Breast epithelium (tissue), 4 donors: ENCODE measurements around the gene ABHD16B. TPM values are rescaled to one million over a fixed set of nuclear protein-coding genes. Genes with fewer than 3 reads are reported as not detected.
"Not testable (repeated sequence)": the region's sequence is repeated elsewhere in the genome, so short reads cannot be mapped to it uniquely, and the experiment has no call there.

Source experiments
- DNase-seq, 2 donors: peaks; one replicate each; pipeline ENCODE4 v3.0.0-alpha.2; 2019; ENCODE audit warnings: low spot score in 2 of 2
- H3K27ac ChIP-seq, 2 donors: fragments of 200-600 bp; sonication (generic) in 1 of 2; one replicate each; pipeline ENCODE4 v1.5.1; 2016 to 2019; ENCODE audit warnings: mild to moderate bottlenecking in 1 of 2
- H3K27me3 ChIP-seq, 2 donors: fragments of 200-600 bp; sonication (generic) in 1 of 2; one replicate each; pipeline versions ENCODE4 v1.5.1 to v1.6.0; 2017 to 2019; ENCODE audit warnings: control low read depth in 1 of 2, mild to moderate bottlenecking in 1 of 2
- H3K36me3 ChIP-seq: fragments of 200-600 bp; one replicate; pipeline ENCODE4 v1.5.1; 2019
- H3K4me1 ChIP-seq, 2 donors: fragments of 200-600 bp; sonication (generic); one replicate each; pipeline ENCODE4 v1.5.1; 2016 to 2019; ENCODE audit warnings: control low read depth in 1 of 2
- H3K4me3 ChIP-seq, 3 donors: fragments of 200-600 bp; sonication (generic); 1 replicate in 2 of 3; 2 replicates in 1 of 3; pipeline ENCODE4 v1.5.1; 2016 to 2019; ENCODE audit warnings: mild to moderate bottlenecking in 3 of 3, moderate library complexity in 2 of 3
- H3K9me3 ChIP-seq, 2 donors: fragments of 200-600 bp; sonication (generic) in 1 of 2; one replicate each; pipeline ENCODE4 v1.5.1; 2016 to 2019; ENCODE audit warnings: control low read depth in 1 of 2
- POLR2A ChIP-seq: fragments of 450-650 bp; IDR thresholded peaks from one replicate; pipeline ENCODE4 v1.6.1; 2016; ENCODE audit warnings: antibody characterized with exemption, mild to moderate bottlenecking, moderate library complexity
- POLR2AphosphoS5 ChIP-seq, 3 donors: sonication (generic); formaldehyde crosslinking; IDR thresholded peaks; one replicate each; pipeline ENCODE4 v1.6.1; 2017; ENCODE audit warnings: antibody characterized with exemption in 3 of 3
- intact Hi-C: fragments of 100-400 bp; cut with DNase I; formaldehyde crosslinking; loops from one replicate; pipeline ENCODE4 v1.15.1; 2023; ENCODE audit warnings: low total_unique reads
- total RNA-seq, 3 donors: library from RNA; depleted of rRNA; stranded (reverse); fragments of >200 nt; gene quantifications; one replicate each; pipeline ENCODE4 v1.1.0, GENCODE V29; 2016
- TF ChIP-seq, protein P1 (sequence below), 3 donors: fragments of 450-650 bp; IDR thresholded peaks; one replicate each; pipeline ENCODE4 v1.5.1; 2016 to 2017; ENCODE audit warnings: antibody characterized with exemption in 3 of 3, mild to moderate bottlenecking in 3 of 3, moderate library complexity in 3 of 3

Gene ABHD16B
- total RNA-seq, 3 donors from 2014 or later: not detected

DNA sequence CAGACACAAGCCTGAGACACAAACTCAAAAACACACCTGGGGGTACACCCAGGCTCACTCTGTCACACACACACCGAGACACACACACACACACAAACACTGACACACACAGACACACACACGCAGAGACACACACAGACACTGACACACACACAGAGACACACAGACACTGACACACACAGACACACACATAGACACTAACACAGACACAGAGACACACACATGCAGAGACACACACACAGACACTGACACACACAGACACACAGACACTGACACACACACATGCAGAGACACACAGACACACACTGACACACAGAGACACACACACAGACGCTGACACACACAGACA lies 14.4 kb upstream of the ABHD16B start:
- H3K4me1 ChIP-seq: peaks cover 0 to 3% of the 10 kb centered on the region in 2 donors
- intact Hi-C loops: no loop called here

DNA sequence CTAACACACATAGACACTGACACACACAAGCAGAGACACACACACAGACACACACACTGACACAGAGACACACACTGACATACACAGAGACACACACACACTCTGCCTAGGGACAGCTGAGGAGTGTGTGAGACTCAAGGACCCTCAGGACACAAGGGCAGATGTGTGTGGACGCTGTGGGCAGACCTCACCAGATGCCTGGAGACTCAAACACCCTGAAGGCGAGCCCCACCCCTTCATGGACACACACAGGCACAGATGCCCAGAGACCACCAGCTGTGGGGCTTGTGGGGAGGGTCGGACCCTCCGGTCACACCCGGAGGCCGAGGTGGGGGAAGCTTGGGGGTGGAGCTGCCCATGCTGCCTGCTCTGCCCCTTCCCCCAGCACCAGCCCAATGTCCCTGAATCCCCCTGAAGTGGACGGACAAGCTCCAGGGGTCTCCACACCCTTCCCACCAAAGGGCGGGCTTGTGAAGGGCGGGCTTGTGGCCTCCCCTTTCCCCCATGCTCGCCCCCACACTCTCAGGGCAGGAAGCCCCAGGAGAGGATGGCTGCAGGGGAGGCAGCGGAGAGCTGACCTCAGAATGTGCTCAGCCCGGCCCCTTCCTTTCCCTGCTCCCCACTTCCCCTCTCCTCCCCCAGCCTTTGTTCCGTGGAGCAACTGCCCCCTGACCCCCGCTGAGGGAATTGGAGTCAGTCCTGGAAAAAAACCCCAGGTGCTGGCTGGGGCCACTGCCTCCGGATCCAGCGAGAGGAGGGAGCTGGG lies 13.9 kb upstream of the ABHD16B start:
- peaks cover 0 to 3% of the 10 kb centered on the region in 2 donors for H3K4me1 ChIP-seq
- peak overlapping the region in 1 of 3 donors; percentile 28 for H3K4me3 ChIP-seq
- H3K9me3 ChIP-seq: no peaks in the 10 kb centered on the region
- no peak for DNase-seq
- H3K36me3 ChIP-seq: no peaks in the 10 kb centered on the region
- H3K27me3 ChIP-seq: no peaks in the 10 kb centered on the region
- H3K27ac ChIP-seq: peak overlapping the region; percentile 22 to 88
- TF ChIP-seq POLR2A (no peak), POLR2AphosphoS5 (IDR thresholded peaks at IDR 0.05) (no peak)
- TF ChIP-seq, protein P1, sequence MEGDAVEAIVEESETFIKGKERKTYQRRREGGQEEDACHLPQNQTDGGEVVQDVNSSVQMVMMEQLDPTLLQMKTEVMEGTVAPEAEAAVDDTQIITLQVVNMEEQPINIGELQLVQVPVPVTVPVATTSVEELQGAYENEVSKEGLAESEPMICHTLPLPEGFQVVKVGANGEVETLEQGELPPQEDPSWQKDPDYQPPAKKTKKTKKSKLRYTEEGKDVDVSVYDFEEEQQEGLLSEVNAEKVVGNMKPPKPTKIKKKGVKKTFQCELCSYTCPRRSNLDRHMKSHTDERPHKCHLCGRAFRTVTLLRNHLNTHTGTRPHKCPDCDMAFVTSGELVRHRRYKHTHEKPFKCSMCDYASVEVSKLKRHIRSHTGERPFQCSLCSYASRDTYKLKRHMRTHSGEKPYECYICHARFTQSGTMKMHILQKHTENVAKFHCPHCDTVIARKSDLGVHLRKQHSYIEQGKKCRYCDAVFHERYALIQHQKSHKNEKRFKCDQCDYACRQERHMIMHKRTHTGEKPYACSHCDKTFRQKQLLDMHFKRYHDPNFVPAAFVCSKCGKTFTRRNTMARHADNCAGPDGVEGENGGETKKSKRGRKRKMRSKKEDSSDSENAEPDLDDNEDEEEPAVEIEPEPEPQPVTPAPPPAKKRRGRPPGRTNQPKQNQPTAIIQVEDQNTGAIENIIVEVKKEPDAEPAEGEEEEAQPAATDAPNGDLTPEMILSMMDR (IDR thresholded peaks at IDR 0.05): no peak
- intact Hi-C loops: no loop called here

More for the DNA sequence above, 14.4 kb upstream of the ABHD16B start:
- DNase-seq: no peak
- peak overlapping the region in 1 of 2 donors; percentile 88 for H3K27ac ChIP-seq
- no peaks in the 10 kb centered on the region for H3K27me3 ChIP-seq
- H3K4me3 ChIP-seq: no peak overlapping the region
- TF ChIP-seq, protein P1 (IDR thresholded peaks at IDR 0.05): no peak
- TF ChIP-seq POLR2AphosphoS5 (IDR thresholded peaks at IDR 0.05) (no peak), POLR2A (no peak)
- H3K36me3 ChIP-seq: no peaks in the 10 kb centered on the region
- H3K9me3 ChIP-seq: no peaks in the 10 kb centered on the region

DNA sequence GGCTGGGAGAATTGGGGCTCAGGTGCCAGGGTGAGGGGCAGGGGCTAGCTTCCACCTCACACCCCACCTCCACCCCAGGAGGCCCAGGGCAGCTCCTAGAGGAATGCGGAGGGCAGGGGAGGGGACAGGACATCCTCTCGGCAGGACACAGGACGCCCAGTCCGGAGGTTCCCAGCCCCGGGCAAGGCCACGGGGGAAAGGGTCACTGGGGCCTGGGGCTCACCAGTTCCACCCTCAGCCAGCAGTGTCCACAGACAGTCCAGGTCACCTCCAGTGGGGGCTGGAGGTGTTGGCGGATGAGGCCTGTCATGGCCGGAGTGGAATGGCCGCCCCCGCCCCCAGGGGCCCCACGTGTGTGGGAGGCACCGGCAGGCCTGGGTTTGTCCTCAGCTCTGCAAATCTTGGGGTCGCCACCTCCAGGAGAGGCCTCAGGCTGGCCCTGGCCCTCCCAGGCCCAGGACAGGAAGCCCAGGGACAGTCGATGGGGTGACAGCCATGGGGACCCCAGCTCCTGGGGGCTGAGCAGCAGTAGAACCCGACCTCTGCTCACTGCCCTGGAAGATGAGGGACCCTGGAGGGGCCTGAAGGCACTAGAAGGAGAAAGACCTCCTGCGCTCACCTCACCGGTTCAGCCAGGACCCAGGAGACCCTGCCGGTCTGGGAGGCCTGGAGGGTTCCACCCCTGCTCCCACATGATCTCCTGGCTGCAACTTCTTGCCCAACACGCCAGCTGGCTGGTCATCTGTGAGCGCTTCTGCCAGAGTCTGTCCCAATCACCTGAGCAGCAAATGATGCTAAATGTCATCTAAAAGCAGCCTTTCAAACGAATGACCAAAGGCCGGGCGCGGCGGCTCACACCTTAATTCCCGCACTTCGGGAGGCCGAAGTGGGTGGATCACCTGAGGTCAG lies 13.0 kb upstream of the ABHD16B start:
- Histone ChIP-seq H3K36me3 (no peaks in the 10 kb centered on the region), H3K4me1 (peaks cover 0 to 3% of the 10 kb centered on the region in 2 donors), H3K27me3 (no peaks in the 10 kb centered on the region), H3K27ac (peak overlapping the region; percentile 22 to 88), H3K9me3 (no peaks in the 10 kb centered on the region), H3K4me3 (no peak overlapping the region)
- intact Hi-C loops: no loop called here
- DNase-seq: no peak
- TF ChIP-seq POLR2A (no peak), POLR2AphosphoS5 (IDR thresholded peaks at IDR 0.05) (no peak)
- TF ChIP-seq, protein P1 (IDR thresholded peaks at IDR 0.05): no peak

DNA sequence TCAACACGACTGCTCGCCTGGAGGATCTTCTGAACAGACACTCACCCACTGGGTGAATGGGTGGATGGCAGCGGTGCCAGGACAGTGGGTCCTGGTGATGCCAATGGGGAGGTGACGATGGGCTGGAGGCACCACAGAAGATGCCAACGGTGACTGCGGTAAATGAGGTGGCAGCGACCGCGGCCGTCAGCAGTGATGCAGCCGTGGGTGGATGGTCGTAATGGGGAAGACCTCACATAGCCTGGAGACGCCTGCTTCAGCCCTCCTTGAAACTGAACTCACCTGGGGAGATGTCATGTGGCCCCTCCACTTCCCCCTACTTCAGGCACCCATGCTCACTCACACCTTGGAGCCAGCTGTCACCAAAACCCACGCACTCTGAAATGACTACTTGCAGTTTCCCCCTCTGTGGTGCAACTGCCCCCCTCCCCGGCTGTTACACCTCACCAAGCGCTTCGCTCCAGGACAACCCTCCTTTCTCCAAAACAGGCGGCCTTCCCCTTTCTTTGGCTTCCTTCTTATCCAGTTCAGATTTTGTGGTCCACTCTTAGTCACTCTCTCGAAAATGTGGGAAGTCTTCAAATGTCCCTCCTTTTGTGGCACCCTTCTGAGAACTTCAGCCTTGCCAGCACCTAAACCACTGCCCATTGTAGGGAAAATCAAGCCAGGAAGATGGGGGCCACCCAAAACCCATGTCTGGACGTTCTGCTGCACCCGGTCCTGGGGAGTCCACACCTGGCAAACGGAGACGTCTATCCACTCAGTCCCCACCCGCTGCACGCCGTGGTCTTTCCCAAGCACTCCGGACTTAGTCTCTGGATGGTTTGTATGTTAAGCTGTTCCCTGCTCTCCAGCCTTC lies 10.4 kb upstream of the ABHD16B start:
- TF ChIP-seq POLR2AphosphoS5 (IDR thresholded peaks at IDR 0.05) (no peak), POLR2A (no peak)
- TF ChIP-seq, protein P1 (IDR thresholded peaks at IDR 0.05): no peak
- Histone ChIP-seq H3K9me3 (no peaks in the 10 kb centered on the region), H3K4me3 (no peak overlapping the region), H3K27me3 (no peaks in the 10 kb centered on the region), H3K27ac (no peak overlapping the region), H3K4me1 (peaks cover 17 to 21% of the 10 kb centered on the region in 2 donors), H3K36me3 (no peaks in the 10 kb centered on the region)
- no peak for DNase-seq
- intact Hi-C loops: no loop called here

DNA sequence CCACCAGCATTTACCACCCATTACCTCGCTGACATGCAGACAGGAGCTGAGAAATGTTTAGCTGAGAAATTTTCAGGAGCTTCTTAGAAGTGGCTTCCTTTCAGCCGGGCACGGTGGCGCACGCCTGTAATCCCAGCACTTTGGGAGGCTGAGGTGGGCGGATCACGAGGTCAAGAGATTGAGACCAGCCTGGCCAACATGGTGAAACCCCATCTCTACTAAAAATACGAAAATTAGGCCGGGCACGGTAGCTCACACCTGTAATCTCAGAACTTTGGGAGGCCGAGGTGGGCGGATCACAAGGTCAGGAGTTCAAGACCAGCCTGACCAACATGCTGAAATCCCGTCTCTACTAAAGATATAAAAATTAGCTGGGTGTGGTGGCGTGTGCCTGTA lies 9.8 kb upstream of the ABHD16B start:
- H3K4me3 ChIP-seq, H3K36me3 ChIP-seq, DNase-seq, H3K9me3 ChIP-seq, intact Hi-C loops, H3K27me3 ChIP-seq, H3K27ac ChIP-seq: not testable (repeated sequence)
- peaks cover 17 to 18% of the 10 kb centered on the region in 2 donors for H3K4me1 ChIP-seq

DNA sequence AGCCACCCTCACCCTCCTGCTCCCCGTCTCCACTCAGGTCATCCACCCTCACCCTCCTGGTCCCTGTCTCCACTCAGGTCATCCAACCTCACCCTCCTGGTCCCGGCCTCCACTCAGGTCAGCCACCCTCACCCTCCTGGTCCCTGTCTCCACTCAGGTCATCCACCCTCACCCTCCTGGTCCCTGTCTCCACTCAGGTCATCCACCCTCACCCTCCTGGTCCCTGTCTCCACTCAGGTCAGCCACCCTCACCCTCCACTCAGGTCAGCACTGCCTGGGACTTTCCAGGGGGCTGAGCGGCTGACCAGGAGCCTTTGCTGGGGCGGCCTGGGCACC lies 7.6 kb upstream of the ABHD16B start:
- intact Hi-C loops, H3K9me3 ChIP-seq, H3K4me3 ChIP-seq, DNase-seq, H3K27me3 ChIP-seq, H3K36me3 ChIP-seq: not testable (repeated sequence)
- Histone ChIP-seq H3K4me1 (peaks cover 18 to 25% of the 10 kb centered on the region in 2 donors), H3K27ac (peak overlapping the region; percentile 54 to 91)
